HG02763 (cell line): ENCODE measurements around the gene UBE2D1.

Experiments used
- ATAC-seq: cut with Tn5 transposase; IDR thresholded peaks from one replicate; pipeline ENCODE4 v1.9.1; 2021; ENCODE audit warnings: mild to moderate bottlenecking, moderate library complexity; ENCODE audit not compliant: unreplicated experiment

Gene UBE2D1

DNA sequence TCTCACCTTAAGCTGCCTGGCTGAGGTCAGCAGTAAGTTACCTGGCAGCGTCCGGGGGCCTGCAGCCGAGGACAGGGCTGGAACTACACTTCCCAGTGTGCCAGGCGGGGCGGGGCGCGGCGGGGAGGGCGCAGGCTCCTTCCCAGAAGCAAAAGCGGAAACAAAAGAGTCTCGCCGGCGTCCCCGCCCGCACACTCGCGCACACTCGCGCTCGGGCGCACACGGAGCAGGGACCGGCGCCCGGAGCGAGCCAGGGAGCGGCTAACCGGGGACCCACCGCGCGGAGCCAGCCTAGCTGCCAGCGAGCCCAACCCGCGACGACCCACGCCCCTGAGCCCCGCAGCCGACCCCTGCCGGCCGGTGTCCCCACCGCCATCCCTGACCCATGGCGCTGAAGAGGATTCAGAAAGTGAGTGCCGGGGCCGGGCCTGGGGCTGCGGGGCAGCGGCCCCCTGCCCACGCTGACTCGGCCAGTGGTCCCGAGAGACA, at the start of gene UBE2D1:
UBE2D1 (plus strand) TSS at position 190 of the 489 bp plus-strand sequence; CDS start at position 386, 196 bp downstream.
- peak; percentile 99 for ATAC-seq

DNA sequence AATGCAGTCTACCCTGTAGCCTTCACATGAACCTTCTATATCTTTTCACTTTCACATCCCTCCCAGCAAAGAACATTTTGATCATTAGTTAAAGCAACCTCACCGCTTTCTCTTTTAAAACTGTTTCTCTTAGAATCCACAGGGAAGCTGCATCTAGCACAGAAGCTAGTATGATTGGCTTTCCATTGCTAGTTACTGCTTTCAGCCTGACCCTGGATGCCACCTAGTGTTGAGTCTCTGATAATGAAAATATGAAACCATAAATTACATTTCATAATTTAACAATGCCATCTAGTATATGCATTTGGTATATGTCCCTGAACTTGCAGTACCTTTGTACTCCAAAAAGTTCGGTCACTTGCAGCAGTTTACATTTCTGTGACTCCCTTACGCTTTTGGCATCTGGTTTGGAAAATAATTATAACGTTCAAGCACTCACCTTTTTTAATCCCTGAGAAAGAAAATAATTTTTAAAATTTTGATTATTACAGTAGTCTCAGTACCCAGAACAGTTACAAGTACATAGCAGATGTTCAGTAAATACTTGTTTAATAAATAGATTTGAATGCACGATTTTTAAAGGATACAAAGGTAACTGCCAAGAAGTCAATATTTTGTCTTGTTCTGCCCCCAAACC, 43.1 kb upstream of the UBE2D1 start:
- ATAC-seq: peak; percentile 79

DNA sequence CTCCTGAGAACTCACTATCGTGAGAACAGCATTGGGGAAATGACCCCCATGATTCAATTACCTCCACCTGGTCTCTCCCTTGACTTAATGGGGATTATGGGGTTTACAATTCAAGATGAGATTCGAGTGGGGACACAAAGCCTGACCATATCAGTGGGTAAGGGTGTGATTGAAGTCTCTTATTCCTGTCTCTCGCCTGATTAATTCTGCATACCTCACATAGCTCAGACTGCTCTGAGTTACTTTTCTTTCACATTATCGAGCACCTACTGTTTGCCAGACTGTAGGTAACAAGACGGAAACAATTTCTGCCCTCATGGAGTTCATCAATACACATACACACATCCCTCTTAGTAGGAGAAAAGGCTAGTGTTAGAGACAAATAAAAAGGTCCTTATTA, 40.8 kb upstream of the UBE2D1 start:
- ATAC-seq: no peak

GRCh38 chr10:58299580-58299979, 35.2 kb upstream of the UBE2D1 start:
- ATAC-seq: peak; percentile 89

- no peak for ATAC-seq
Observed at GRCh38 chr10:58300676-58301075, 34.1 kb upstream of the UBE2D1 start.

GRCh38 chr10:58302254-58302653, 32.6 kb upstream of the UBE2D1 start:
- no peak for ATAC-seq

DNA sequence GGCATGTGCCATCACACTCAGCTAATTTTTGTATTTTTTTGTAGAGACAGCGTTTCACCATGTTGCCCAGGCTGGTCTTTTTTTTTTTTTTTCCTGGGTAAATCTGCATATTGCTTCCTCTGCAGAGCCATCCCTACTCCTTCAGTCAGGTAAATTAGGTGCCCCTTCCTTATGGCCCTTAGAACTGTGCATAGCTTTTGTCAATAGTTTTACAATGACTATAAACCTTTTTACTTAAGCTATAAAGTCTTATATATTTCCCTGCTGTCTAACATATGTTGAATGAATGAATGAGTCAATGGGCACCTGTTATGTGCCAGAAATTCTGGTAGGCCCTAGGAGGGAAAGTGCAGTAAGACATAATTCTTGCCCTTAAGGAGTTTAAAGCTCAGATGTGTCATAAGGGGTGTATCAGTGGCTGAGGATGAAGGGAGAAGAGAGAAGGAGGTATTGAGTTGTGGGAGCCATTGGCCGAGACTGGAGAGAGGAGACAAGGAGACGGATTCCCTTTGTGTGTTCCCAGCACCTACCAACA, 30.6 kb upstream of the UBE2D1 start:
- ATAC-seq: no peak

GRCh38 chr10:58305821-58306220, 29.0 kb upstream of the UBE2D1 start:
- ATAC-seq: no peak

DNA sequence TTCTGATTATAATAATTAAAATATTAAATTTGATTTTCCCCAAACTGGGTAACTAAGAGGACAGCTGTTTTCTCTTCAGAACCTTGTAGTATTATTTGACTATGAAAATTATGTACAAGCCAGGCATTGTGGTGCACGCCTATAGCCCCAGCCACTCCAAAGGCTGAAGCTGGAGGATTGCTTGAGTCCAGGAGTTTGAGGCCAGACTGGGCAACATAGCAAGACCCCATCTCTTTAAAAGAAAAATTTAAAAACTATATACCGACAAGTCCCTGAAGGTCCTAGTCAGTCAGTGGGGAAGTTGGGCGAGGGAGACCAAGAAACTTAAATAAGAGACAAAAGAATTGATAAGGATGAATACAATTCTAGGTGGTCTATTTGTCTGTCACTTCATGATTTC, 27.1 kb upstream of the UBE2D1 start:
- no peak for ATAC-seq

DNA sequence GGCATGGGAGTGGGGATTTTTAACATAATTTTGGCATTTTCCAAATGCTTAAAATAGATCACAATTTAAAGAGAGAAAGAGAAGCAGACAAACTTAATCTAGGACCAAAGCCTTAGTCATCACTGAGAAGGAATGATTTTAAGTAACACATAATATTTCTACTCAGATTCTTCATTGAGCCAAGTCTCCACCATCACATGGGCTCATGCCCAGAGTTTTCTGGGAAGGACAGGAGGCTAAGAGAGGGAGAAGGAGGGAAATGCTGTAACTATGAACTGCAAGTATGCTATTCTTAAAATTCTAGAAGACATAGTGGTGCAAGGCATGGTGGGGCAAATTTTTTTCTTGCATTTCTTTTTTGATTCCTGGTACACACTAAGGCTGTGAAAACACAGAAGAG, 23.8 kb upstream of the UBE2D1 start:
- no peak for ATAC-seq

DNA sequence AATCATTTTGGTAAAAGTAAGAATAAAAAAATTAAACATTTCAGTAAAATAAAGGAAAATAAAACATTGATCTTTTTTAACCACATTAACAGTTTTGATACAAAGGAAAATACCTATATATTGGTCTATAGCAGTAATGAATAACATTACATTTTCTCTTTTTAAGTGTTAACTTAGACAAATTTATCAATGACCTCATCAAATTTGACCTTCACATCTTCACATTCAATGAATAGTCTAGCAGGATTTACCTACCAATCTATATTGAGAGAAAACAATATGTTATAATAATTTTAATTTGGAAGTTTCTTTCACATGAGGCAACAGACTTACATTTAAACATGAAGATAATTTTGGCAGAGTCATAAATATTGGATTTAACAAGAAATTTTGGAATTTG, 17.9 kb upstream of the UBE2D1 start:
- ATAC-seq: no peak

GRCh38 chr10:58318346-58318745, 16.5 kb upstream of the UBE2D1 start:
- no peak for ATAC-seq

GRCh38 chr10:58319599-58319998, 15.2 kb upstream of the UBE2D1 start:
- ATAC-seq: no peak

GRCh38 chr10:58320351-58321049, 14.3 kb upstream of the UBE2D1 start:
- no peak for ATAC-seq

DNA sequence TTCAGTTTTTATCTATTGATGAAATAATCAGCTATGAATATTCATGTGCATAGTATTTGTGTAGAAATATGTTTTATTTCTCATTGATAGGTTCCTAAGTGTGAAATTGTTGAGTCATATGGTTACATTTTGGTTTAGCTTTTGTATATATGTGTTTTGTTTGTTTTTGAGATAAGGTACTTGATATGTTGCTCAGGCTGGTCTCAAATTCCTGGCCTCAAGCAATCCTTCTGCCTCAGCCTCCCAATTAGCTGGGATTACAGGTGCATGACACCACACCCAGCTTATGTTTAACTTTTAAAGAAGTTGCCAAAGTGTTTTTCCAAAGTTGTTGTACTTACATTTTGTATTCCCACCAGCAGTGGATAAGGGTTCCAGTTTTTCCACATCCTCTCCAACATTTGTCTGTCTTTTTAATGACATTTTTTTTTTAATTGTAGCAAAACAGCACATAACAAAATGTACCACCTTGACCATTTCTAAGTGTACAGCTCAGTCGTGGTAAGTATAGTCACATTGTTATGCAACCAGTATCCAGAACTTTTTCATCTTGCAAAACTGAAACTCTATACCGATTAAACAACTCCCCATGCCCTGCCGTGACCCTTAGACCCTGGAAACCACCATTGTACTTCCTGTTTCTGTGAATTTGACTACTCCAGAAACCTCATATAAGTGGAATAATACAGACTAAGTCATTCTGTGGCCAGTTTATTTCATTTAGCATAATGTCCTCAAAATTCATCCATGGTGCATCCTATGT, 12.6 kb upstream of the UBE2D1 start:
- ATAC-seq: peak; percentile 73

GRCh38 chr10:58322835-58323209, 12.0 kb upstream of the UBE2D1 start:
- no peak for ATAC-seq

DNA sequence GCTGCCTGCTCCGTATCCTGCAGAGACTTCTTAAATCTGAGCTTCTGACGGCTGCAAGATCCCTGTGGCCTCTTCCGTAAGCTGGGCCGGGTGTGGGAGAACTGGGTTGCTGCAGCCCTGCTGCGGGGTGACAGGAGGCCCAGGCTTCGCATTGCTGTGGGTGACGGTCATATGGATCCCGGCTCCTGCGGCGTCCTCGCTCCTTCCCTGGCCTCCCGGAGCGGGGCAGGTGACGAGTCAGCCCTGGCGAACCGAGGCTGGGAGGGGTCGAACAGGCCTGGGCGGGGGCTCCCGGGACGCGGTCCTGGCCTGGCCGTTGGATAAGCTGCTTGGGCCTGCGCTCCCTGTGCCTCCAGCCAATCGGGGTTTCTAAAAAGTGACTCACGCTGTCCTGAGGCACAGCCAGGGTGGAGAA, 7.8 kb upstream of the UBE2D1 start:
- no peak for ATAC-seq

- no peak for ATAC-seq
Observed at GRCh38 chr10:58328233-58328632, 6.6 kb upstream of the UBE2D1 start.

DNA sequence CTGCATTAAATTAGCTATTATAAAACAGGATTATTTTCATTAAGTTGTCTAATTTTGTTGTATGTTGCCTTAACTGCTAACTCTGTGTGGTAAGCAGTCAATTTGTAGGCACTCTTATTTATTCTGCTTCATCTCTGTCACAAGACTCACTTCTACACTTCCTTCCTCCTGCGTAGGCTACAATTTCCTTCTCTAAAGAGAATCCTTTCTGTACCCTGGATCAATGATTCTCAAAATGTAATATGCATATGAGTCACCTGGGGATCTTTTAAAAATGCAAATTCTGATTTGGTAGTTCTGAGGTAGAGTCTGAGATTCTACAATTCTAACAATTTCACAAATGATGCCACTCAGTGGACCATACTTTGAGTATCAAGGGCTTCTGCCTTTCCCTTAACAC, 4.4 kb upstream of the UBE2D1 start:
- ATAC-seq: no peak

GRCh38 chr10:58331646-58332045, 3.2 kb upstream of the UBE2D1 start:
- ATAC-seq: no peak

GRCh38 chr10:58335306-58336005, 650 bp downstream of the UBE2D1 start:
- ATAC-seq: peak; percentile 37
